Small intestine (tissue), 7 donors: ENCODE data around the gene SCAP. TPM values are rescaled to one million over a fixed set of nuclear protein-coding genes. Genes with fewer than 3 reads are reported as not detected.
"Not testable (repeated sequence)": the region's sequence is repeated elsewhere in the genome, so short reads cannot be mapped to it uniquely, and the experiment has no call there.

Experiments
- DNase-seq, 2 donors: peaks; one replicate each; pipeline versions ENCODE4 v3.0.0 to v3.0.0-alpha.2; 2013
- FAIRE-seq: peaks from 2 replicates; lab custom pipeline; 2012; peaks lifted over from hg19 to GRCh38; lab: Jason Lieb, UNC
- H3K27ac ChIP-seq, 3 donors: one replicate each; pipeline ENCODE4 v1.5.1; 2013; ENCODE audit warnings: low read length in 2 of 3, mild to moderate bottlenecking in 2 of 3, control low read depth in 1 of 3, inconsistent platforms in 1 of 3, low read depth in 1 of 3, moderate library complexity in 1 of 3
- H3K27me3 ChIP-seq, 3 donors: one replicate each; pipeline ENCODE4 v1.6.1; 2013; ENCODE audit warnings: low read length in 3 of 3, inconsistent platforms in 1 of 3; ENCODE audit not compliant: control insufficient read depth in 3 of 3, insufficient read depth in 3 of 3
- H3K36me3 ChIP-seq, 3 donors: one replicate each; pipeline ENCODE4 v1.6.1; 2013; ENCODE audit warnings: low read length in 3 of 3, inconsistent platforms in 1 of 3, low read depth in 1 of 3, mild to moderate bottlenecking in 1 of 3, moderate library complexity in 1 of 3; ENCODE audit not compliant: control insufficient read depth in 3 of 3, insufficient read depth in 2 of 3
- H3K4me1 ChIP-seq, 3 donors: one replicate each; pipeline ENCODE4 v1.6.1; 2013; ENCODE audit warnings: low read length in 2 of 3, inconsistent platforms in 1 of 3, low read depth in 1 of 3, mild to moderate bottlenecking in 1 of 3, moderate library complexity in 1 of 3; ENCODE audit not compliant: control insufficient read depth in 3 of 3, insufficient read depth in 2 of 3
- H3K4me3 ChIP-seq, 3 donors: one replicate each; pipeline ENCODE4 v1.5.1; 2013; ENCODE audit warnings: low read length in 3 of 3, control low read depth in 1 of 3, inconsistent platforms in 1 of 3, low read depth in 1 of 3, mild to moderate bottlenecking in 1 of 3, moderate library complexity in 1 of 3
- H3K9me3 ChIP-seq, 2 donors: one replicate each; pipeline ENCODE4 v1.6.1; 2013; ENCODE audit warnings: low read depth in 1 of 2, low read length in 1 of 2; ENCODE audit not compliant: control insufficient read depth in 2 of 2, insufficient read depth in 1 of 2
- WGBS, 3 donors: extraction: QIAGEN DNeasy Blood & Tissue Kit; methylation state at CpG; one replicate each; pipeline ENCODE4 v1.1.7; 2013; 5-methylcytosine and 5-hydroxymethylcytosine counted together
- polyA plus RNA-seq, 4 donors: library from polyadenylated mRNA; stranded (reverse) in 3 of 4; unstranded in 1 of 4; fragments of 200-250 nt in 3 of 4; fragments of 120-200 nt in 1 of 4; gene quantifications; one replicate each; pipeline versions ENCODE4 v1.2.1 to v1.2.3, GENCODE V29; 2013
- donor health status: healthy with polysubstance abuse.
- donor health status: control.
- donor health status: control.
- donor health status: Bipolar disorder and iron deficiency.
- donor health status: healthy.

The SCAP gene
- polyA plus RNA-seq, 4 donors = 43.8 to 71.7 (median 55.6) TPM

DNA sequence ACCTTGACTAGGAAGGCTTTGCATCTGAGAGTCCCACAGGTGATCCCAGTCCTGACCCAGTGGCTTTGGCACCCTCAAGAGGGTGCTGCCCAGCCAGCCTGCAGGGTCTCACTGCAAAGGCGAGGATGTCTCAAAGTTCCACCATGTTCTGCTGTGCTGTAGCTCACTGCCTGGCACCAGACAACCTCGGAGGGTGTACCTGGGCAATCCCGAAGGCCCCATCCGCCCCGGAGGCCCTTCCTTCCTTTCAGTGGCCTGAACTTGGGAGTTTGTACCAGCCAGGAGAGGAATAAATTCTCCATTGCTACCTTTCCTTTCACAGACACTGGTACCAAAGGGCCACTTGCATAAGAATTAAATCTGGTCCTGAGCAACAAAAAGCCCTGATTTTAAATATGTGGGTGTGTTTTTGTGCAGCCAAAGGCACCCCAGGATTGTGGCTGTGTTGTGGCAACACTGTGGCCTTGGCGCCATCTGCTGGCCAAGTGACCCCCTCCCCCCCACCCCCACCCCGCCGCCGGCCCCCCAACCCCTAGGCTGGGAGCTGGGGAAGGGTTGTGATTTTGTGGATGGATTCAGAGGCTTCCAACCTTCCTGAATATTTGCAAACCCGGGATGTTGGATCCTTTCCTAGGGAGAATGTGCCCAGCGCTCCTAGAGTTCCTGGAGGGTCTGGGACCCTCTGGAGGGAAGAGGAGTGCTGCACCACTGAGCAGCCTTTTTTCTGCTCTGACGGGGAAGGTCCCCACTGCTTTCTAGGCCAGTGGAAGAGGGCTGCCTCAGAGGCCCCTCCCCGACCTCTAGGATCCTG is 104.6 kb downstream of the SCAP start:
- Histone ChIP-seq H3K4me3 (no peak overlapping the region), H3K36me3 (no peaks in the 10 kb centered on the region), H3K4me1 (peaks cover 0 to 4% (median 0%) of the 10 kb centered on the region in 3 donors), H3K27ac (no peak overlapping the region), H3K9me3 (no peaks in the 10 kb centered on the region), H3K27me3 (no peaks in the 10 kb centered on the region)
- peak; percentile 12 to 26 for DNase-seq
- FAIRE-seq = no peak
- WGBS, 3 donors = 33 to 38% (median 36%) methylated on average over 13 of the region's 13 CpGs

DNA sequence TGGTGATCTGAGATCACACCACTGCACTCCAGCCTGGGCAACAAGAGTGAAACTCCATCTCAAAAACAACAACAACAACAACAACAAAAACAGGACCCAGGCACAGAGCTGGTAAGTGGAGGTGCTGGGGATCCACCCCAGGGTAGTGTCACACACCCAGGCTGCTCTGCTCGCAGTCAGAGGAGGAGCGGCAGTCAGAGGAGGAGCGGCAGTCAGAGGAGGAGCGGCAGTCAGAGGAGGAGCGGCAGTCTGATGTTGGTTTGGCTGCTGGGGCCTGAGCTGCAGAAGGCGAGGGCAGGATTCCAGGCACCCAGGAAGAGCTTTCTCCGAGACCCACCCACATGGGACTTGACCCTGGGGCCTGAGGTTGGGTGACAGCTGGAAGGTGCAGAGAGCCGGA is 105.7 kb downstream of the SCAP start:
- not testable (repeated sequence) for H3K4me3 ChIP-seq, H3K4me1 ChIP-seq, H3K27ac ChIP-seq, H3K9me3 ChIP-seq, FAIRE-seq, DNase-seq, H3K27me3 ChIP-seq, H3K36me3 ChIP-seq
- WGBS, 3 donors = 86 to 90% (median 89%) methylated on average over 8 of the region's 8 CpGs

DNA sequence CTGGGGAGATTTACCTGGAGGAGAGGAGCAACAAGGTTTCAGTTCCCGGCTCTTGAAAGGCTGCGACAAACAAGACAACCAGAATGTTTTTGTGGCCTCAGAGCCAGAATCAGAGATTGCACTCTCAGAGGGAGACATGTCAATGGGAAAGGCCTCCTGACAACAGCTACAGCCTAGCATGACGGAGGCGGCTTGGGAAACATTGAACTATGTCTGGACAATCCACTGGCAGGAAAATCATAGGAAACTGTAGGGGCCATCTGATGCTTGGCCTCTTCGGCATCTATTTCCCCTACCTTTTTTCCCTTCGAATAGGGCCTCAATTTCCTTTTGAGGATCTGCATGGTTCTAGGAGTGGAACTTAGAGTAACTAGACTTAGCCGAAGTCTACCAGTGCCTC is 108.1 kb downstream of the SCAP start:
- WGBS, 3 donors = 89 to 94% (median 93%) methylated on average over 7 of the region's 7 CpGs
- no peaks in the 10 kb centered on the region for H3K27me3 ChIP-seq
- peaks cover 0 to 4% (median 0%) of the 10 kb centered on the region in 3 donors for H3K4me1 ChIP-seq
- no peak overlapping the region for H3K27ac ChIP-seq
- FAIRE-seq (no peak), DNase-seq (no peak)
- no peak overlapping the region for H3K4me3 ChIP-seq
- H3K9me3 ChIP-seq = no peaks in the 10 kb centered on the region
- no peaks in the 10 kb centered on the region for H3K36me3 ChIP-seq

DNA sequence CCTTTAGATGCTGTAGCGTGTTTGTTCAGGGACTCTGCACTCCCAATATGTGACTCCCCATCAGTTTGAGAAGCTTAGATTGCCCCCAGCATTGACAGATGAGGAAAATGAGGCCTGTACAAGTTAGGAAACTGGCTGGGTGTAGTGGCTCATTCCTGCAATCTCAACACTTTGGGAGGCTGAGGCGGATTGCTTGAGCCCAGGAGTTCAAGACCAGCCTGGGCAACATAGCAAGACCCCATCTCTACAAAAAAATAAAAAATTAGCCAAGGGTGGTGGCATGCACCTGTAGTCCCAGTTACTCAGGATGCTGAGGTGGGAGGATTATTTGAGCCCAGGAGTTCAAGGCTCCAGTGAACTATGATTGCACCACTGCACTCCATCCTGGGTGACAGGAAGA is 108.9 kb downstream of the SCAP start:
- no peaks in the 10 kb centered on the region for H3K9me3 ChIP-seq
- no peaks in the 10 kb centered on the region for H3K36me3 ChIP-seq
- WGBS, 3 donors = 88 to 96% (median 96%) methylated on average over 2 of the region's 2 CpGs
- no peak overlapping the region for H3K4me3 ChIP-seq
- H3K4me1 ChIP-seq = peaks cover 0 to 4% (median 0%) of the 10 kb centered on the region in 3 donors
- no peaks in the 10 kb centered on the region for H3K27me3 ChIP-seq
- H3K27ac ChIP-seq = no peak overlapping the region
- no peak for FAIRE-seq
- DNase-seq = no peak

DNA sequence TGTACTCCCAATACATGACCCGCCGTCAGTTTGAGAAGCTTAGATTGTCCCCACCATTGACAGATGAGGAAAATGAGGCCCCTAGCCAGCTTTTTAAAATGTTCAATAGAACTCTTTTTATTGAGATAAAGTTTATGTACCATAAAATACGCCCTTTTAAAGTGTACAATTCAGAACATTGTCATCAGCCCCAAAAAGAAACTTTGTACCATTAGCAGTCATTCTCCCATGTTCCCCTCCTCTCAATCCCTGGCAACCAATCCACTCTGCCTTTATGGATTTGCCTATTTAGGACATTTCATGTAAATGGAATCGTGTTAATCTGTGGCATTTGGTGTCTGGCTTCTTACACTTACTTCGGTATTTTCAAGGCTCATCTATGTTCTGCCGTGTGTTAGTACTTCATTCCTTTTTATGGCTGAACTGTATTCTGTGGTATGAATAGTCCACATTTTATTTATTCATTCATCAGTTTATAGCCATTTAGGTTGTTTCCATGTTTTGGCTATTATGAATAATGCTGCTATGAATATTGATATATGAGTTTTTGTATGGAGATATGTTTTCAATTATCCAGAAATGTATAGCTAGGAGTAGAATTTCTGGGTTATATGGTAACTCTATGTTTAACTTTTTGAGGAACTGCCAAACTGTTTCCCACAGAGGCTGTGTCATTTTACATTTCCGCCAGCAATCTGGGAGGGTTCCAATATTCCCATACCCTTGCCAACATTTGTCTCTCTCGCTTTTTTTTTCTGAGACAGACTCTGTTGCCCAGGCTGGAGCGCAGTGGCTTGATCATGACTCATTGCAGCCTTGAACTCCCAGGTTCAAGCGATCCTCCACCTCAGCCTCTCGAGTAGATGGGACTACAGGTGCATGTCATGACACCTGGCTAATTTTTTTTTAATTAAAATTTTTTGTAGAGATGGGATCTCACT is 110.3 kb downstream of the SCAP start:
- DNase-seq (no peak), FAIRE-seq (no peak)
- Histone ChIP-seq H3K4me3 (no peak overlapping the region), H3K27ac (no peak overlapping the region), H3K36me3 (no peaks in the 10 kb centered on the region), H3K9me3 (peaks cover 0 to 3% of the 10 kb centered on the region in 2 donors), H3K27me3 (no peaks in the 10 kb centered on the region), H3K4me1 (no peaks in the 10 kb centered on the region)
- 68 to 71% (median 71%) methylated on average over 11 of the region's 11 CpGs for WGBS, 3 donors

Other genes with a start within 250 kb of the SCAP start
- gene KIF9, start 193.1 kb downstream of the SCAP start, polyA plus RNA-seq = 10 to 100 TPM in 2 of 4 donors, 1 to 10 TPM in 2; 8.5 to 19.3 (median 9.9) TPM
- 10 to 100 TPM in 3 of 4 donors, 1 to 10 TPM in 1; 8.8 to 23.3 (median 17.6) TPM for gene KLHL18, start 193.0 kb downstream of the SCAP start, polyA plus RNA-seq
- gene PTPN23, start 94.9 kb downstream of the SCAP start, polyA plus RNA-seq = 10 to 100 TPM; 10.3 to 34.3 (median 13.9) TPM
- gene ELP6, start 37.8 kb upstream of the SCAP start, polyA plus RNA-seq = 10 to 100 TPM; 27.8 to 35.3 (median 29.9) TPM
- gene CSPG5, start 102.9 kb upstream of the SCAP start, polyA plus RNA-seq = under 1 TPM in 2 of 4 donors, not detected in 2; 0.37 to 0.64 TPM